Stimulated activated CD4-positive, alpha-beta T cell treated with anti-CD3 and anti-CD28 coated beads, Interleukin-15, amount 100 ng/mL, for 24 hours (primary cell): ENCODE measurements around the gene TIMM23B.
"Not testable (repeated sequence)": the region's sequence is repeated elsewhere in the genome, so short reads cannot be mapped to it uniquely, and the experiment has no call there.

Source experiments
- DNase-seq: peaks from one replicate; pipeline ENCODE4 v3.0.0-alpha.2; 2020

Gene TIMM23B

GRCh38 chr10:49941447-49942338, at the start of gene TIMM23B, which contains the start of gene PARG:
Gene TIMM23B, plus strand, starts transcription at chr10:49942053. Its CDS starts 142 bp downstream, at chr10:49942195.
Gene PARG, minus strand, starts transcription at chr10:49942027. Its CDS starts 302 bp downstream, at chr10:49941725.
- peak; percentile 85 for DNase-seq

GRCh38 chr10:49899999-49900398, 41.9 kb upstream of the TIMM23B start:
- DNase-seq = not testable (repeated sequence)

GRCh38 chr10:49900406-49900805, 41.4 kb upstream of the TIMM23B start:
- not testable (repeated sequence) for DNase-seq

GRCh38 chr10:49903829-49904228, 38.0 kb upstream of the TIMM23B start:
- not testable (repeated sequence) for DNase-seq

GRCh38 chr10:49908290-49909080, 33.4 kb upstream of the TIMM23B start:
- DNase-seq = not testable (repeated sequence)

GRCh38 chr10:49910295-49910694, 31.6 kb upstream of the TIMM23B start:
- not testable (repeated sequence) for DNase-seq

GRCh38 chr10:49916451-49916850, 25.4 kb upstream of the TIMM23B start:
- not testable (repeated sequence) for DNase-seq

GRCh38 chr10:49917927-49918326, 23.9 kb upstream of the TIMM23B start:
- not testable (repeated sequence) for DNase-seq

- DNase-seq = not testable (repeated sequence)
These were observed 19.8 kb upstream of the TIMM23B start for GRCh38 chr10:49922041-49922440.

GRCh38 chr10:49923572-49923971, 18.3 kb upstream of the TIMM23B start:
- DNase-seq = not testable (repeated sequence)

- not testable (repeated sequence) for DNase-seq
These were observed 10.6 kb upstream of the TIMM23B start for GRCh38 chr10:49931276-49931675.

GRCh38 chr10:49931959-49932728, 9.7 kb upstream of the TIMM23B start:
- DNase-seq = not testable (repeated sequence)

GRCh38 chr10:49942339-49942705, 469 bp downstream of the TIMM23B start:
- DNase-seq = not testable (repeated sequence)

- not testable (repeated sequence) for DNase-seq
These were observed 1.8 kb downstream of the TIMM23B start for GRCh38 chr10:49943607-49944006.

GRCh38 chr10:49948142-49948541, 6.3 kb downstream of the TIMM23B start:
- DNase-seq = not testable (repeated sequence)

- not testable (repeated sequence) for DNase-seq
These were observed 6.9 kb downstream of the TIMM23B start for GRCh38 chr10:49948737-49949136.

GRCh38 chr10:49952006-49952405, 10.2 kb downstream of the TIMM23B start:
- not testable (repeated sequence) for DNase-seq

GRCh38 chr10:49953122-49953521, 11.3 kb downstream of the TIMM23B start:
- DNase-seq = not testable (repeated sequence)

- not testable (repeated sequence) for DNase-seq
These were observed 28.5 kb downstream of the TIMM23B start for GRCh38 chr10:49970331-49970857.

- not testable (repeated sequence) for DNase-seq
These were observed 29.6 kb downstream of the TIMM23B start for GRCh38 chr10:49971466-49971865.

GRCh38 chr10:49972094-49972493, 30.2 kb downstream of the TIMM23B start:
- not testable (repeated sequence) for DNase-seq

- DNase-seq = not testable (repeated sequence)
These were observed 35.9 kb downstream of the TIMM23B start for GRCh38 chr10:49977756-49978155.
